Mucosa of stomach (tissue), 1 donor: ENCODE results near the gene FHL2.
A peak's percentile ranks its signal among the peaks of the same experiment; 100 is the strongest.
"Not testable (repeated sequence)": the region's sequence is repeated elsewhere in the genome, so short reads cannot be mapped to it uniquely, and the experiment has no call there.

Experiments
- H3K27me3 ChIP-seq: one replicate; pipeline ENCODE4 v1.7.0; 2013; ENCODE audit warnings: mild to moderate bottlenecking, low read length; ENCODE audit not compliant: control insufficient read depth, insufficient read depth
- H3K36me3 ChIP-seq: one replicate; pipeline ENCODE4 v1.7.0; 2013; ENCODE audit warnings: low read length; ENCODE audit not compliant: control insufficient read depth, insufficient read depth
- H3K4me1 ChIP-seq: one replicate; pipeline ENCODE4 v1.7.0; 2013; ENCODE audit warnings: mild to moderate bottlenecking, low read length; ENCODE audit not compliant: control insufficient read depth, insufficient read depth
- H3K4me3 ChIP-seq: one replicate; pipeline ENCODE4 v1.7.0; 2013; ENCODE audit warnings: low read length
- H3K9ac ChIP-seq: one replicate; pipeline ENCODE4 v1.7.0; 2013; ENCODE audit warnings: mild to moderate bottlenecking, low read length, moderate library complexity
- H3K9me3 ChIP-seq: one replicate; pipeline ENCODE4 v1.7.0; 2013; ENCODE audit warnings: mild to moderate bottlenecking, low read length, moderate library complexity; ENCODE audit not compliant: control insufficient read depth
- donor health status: Pancreatic carcinoma.

The FHL2 gene

DNA sequence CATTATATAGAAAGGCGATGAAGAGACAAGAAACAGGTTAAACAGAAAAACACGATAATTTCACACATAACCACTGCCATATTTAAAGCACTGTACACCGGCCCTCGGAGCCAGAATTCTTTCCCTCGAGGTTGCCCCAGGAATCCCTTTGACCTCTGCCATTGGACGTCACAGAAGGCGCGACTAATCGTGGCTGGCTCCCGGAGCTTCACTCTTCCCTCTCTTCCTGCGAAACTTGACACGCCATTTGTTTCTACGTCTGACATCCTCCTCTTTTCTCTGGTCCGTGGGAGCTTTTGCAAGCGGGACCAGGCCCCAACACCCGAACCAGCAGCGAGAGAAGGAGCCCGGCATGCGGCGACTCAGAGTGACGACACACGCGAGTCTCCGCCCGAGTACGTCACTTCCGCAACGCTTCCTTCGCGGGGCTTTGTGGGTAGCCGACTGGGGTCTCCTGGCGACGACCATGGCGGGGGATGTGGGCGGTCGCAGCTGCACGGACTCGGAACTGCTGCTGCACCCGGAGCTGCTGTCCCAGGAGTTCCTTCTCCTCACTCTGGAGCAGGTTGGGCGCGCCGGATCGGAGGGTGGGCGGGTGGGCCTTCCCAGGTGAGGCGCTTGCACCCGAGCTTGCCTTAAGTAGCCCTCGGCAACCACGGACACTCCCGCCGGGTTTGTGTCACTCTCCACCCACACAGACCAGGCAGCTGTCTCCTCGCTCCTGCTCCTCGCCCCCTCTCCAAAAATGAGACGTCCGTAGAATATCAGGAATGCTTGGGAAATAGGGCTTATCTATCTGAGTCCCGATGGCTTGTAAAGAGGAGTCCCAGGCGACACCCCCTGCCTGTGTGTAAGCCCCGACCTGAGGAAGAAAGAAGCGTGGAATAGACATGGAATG lies 61.5 kb downstream of the FHL2 start, which contains the start of gene C2orf49:
TSS of gene C2orf49 (plus strand) at position 419 of the 898 bp plus-strand sequence. CDS start at position 467, 48 bp downstream.
- Histone ChIP-seq H3K4me1 (peaks cover 4% of the 10 kb centered on the region), H3K4me3 (peak within 1 kb of the TSS; percentile 63), H3K9ac (peak within 1 kb of the TSS; percentile 89), H3K36me3 (no peaks in the 10 kb centered on the region), H3K9me3 (no peaks in the 10 kb centered on the region), H3K27me3 (no peaks in the 10 kb centered on the region)

DNA sequence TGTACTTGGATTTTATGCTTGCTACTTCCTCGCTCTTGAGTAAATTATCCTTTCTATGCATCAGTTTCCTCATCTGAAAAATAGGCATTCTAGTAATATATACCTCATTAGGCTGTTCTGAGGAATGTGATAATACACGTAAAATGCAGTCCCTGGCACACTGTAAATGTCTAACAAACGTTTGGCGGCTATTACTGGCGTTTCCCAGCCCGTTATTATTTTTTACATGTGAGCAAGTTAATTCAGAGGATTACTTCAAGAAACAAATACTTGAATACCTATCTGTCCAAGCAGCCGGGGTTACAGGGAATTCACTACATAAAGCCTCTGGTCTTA lies 62.1 kb downstream of the FHL2 start:
- Histone ChIP-seq H3K36me3 (no peaks in the 10 kb centered on the region), H3K9ac (peak overlapping the region; percentile 89), H3K4me1 (peaks cover 4% of the 10 kb centered on the region)

DNA sequence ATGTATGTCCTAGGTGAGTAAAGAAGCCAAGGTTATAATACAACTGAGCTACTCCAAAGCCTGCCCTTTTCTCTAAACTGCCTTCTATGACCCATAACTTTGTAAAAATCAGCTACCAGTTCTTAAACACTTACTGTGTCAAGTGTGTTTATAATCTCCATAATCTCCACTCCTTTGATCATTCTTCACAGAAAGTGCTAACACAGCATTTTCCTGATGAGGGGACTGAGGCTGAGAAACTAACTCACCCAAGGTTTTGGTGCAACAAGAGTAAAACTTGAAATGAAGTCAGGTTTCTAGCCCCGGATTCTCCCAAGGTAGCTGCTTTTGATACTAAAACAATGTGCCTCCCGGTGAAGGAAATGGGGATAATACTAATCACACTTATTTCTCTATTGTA lies 63.4 kb downstream of the FHL2 start:
- no peak overlapping the region for H3K9ac ChIP-seq
- no peaks in the 10 kb centered on the region for H3K9me3 ChIP-seq
- H3K4me1 ChIP-seq = peaks cover 8% of the 10 kb centered on the region
- no peaks in the 10 kb centered on the region for H3K36me3 ChIP-seq
- no peak overlapping the region for H3K4me3 ChIP-seq
- H3K27me3 ChIP-seq = no peaks in the 10 kb centered on the region

More for the DNA sequence above, 62.1 kb downstream of the FHL2 start:
- peak overlapping the region; percentile 52 for H3K4me3 ChIP-seq
- no peaks in the 10 kb centered on the region for H3K9me3 ChIP-seq
- H3K27me3 ChIP-seq = no peaks in the 10 kb centered on the region

DNA sequence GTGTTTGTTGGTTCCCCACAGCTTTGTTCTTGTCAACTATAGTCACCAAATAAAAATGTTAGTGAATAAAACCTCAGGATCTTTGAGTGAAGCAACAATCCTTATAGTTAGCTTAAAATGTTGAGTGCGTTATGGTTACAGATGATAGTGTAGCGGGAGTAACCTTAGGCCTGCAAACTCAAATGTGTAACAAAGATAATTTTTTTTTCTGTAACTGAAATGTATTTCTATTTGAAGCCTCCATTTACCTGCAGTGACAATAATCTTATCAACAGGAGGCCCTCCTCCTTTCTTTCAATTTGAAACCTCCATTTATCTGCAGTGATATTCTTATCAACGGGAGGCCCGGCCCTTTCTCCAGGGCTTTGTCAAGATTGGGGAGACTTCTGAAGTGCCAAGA lies 64.6 kb downstream of the FHL2 start:
- H3K27me3 ChIP-seq = no peaks in the 10 kb centered on the region
- no peaks in the 10 kb centered on the region for H3K9me3 ChIP-seq
- H3K4me3 ChIP-seq = no peak overlapping the region
- peaks cover 13% of the 10 kb centered on the region for H3K4me1 ChIP-seq
- no peak overlapping the region for H3K9ac ChIP-seq
- H3K36me3 ChIP-seq = no peaks in the 10 kb centered on the region

DNA sequence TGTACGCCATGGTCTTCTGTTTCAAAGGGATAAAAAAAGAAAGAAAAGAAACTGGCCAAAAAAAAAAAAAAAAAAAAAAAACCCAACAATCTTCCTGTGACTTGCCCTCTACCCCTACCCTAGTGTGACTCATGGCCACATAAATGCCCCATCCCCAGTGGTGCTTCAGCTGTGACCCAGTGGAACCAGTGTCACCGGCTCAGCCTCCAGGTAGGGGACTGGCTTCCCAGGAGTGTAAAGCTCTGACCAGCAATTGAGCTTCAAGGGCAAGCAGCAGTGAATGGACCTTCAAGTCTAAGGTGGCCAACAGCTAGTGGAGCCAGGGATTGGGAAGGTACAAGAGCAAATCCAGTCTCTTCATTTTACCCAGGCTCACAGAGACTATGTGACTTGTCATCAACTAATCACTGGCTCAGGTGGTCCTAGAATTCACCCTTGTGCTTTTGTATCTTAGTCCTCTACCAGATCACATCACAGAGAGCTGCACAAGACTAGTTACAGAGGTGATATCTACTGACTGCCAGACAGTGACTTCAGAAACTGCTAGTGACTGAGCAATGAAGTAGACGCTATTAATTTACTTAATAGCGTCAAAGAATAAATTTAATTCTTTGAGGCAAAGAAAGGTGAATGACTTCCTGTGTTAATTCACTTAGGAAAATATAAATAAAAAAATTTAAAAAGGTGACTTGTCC lies 68.0 kb downstream of the FHL2 start:
- H3K27me3 ChIP-seq = no peaks in the 10 kb centered on the region
- no peak overlapping the region for H3K4me3 ChIP-seq
- peaks cover 20% of the 10 kb centered on the region for H3K4me1 ChIP-seq
- H3K9me3 ChIP-seq = no peaks in the 10 kb centered on the region
- no peaks in the 10 kb centered on the region for H3K36me3 ChIP-seq
- peak overlapping the region; percentile 84 for H3K9ac ChIP-seq

DNA sequence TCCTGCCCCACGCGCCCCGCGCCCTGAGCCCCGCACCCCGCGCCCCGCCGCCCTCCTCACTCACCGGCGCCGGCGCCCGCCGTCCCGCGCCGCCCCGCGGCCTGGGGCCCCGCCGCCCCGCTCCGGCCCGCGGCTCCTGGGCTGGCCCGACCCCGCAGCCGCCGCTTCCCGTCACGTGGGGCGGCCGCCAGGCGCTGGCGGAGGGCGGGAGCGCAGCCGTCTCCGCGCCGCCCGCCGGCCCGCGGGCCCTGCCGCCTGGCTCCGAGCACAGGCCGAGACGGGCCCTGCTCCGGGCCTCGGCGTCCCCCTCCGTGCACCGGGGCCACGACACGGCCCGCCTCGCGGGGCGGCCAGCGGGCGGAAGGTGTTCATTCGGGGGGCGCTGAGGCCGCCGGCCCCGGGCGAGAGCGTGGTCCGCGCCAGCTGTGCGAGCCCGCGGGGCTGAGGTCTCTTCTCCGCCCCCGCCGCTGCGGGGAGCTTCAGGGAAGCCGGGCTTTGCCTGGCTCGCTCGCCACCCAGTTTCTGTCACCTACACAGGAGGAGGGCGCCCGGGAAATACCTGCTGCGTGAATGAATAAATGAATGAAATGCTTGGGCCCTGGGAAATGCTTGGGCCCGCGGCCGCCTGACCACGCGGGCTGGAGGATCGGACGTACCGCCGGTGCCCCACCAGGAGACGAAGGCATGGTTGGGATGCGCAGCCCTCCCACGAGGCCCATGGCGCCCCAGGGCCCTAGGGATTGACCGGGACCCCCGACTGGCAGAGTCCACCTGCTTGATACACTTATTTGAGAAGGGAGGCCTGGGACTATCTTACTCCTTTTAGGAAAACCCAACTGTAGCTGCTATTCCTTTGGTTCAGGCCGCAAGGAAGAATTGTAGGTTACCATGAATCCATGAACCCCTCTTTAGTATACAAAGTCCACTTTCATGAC lies 69.0 kb downstream of the FHL2 start, which contains the start of gene TGFBRAP1:
TSS of gene TGFBRAP1 (minus strand) at position 175 of the 935 bp plus-strand sequence. CDS start 21,434 bp downstream, outside the sequence.
- Histone ChIP-seq H3K4me3 (peak within 1 kb of the TSS; percentile 68), H3K27me3 (no peaks in the 10 kb centered on the region), H3K4me1 (peaks cover 20% of the 10 kb centered on the region), H3K36me3 (no peaks in the 10 kb centered on the region), H3K9ac (peak within 1 kb of the TSS; percentile 84), H3K9me3 (no peaks in the 10 kb centered on the region)

DNA sequence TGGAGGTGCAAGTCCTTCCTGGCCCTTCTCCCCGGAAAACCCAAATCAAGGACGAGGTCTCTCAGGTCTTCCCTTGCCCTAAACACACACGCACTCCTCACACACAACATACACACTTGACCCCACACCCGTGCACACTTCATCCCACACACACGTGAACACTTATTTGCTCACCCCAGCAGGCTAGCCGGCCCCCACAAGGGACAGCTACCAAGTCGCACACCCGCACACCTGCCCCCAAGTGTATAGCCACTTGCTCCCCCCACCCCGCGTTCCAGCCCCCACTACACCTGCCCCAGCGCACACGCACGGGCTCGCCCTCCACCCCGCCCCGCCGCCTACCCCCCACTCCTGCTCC lies 69.7 kb downstream of the FHL2 start:
- H3K9ac ChIP-seq = peak overlapping the region; percentile 68
- no peaks in the 10 kb centered on the region for H3K9me3 ChIP-seq
- H3K27me3 ChIP-seq = no peaks in the 10 kb centered on the region
- peaks cover 20% of the 10 kb centered on the region for H3K4me1 ChIP-seq
- peak overlapping the region; percentile 68 for H3K4me3 ChIP-seq
- no peaks in the 10 kb centered on the region for H3K36me3 ChIP-seq

DNA sequence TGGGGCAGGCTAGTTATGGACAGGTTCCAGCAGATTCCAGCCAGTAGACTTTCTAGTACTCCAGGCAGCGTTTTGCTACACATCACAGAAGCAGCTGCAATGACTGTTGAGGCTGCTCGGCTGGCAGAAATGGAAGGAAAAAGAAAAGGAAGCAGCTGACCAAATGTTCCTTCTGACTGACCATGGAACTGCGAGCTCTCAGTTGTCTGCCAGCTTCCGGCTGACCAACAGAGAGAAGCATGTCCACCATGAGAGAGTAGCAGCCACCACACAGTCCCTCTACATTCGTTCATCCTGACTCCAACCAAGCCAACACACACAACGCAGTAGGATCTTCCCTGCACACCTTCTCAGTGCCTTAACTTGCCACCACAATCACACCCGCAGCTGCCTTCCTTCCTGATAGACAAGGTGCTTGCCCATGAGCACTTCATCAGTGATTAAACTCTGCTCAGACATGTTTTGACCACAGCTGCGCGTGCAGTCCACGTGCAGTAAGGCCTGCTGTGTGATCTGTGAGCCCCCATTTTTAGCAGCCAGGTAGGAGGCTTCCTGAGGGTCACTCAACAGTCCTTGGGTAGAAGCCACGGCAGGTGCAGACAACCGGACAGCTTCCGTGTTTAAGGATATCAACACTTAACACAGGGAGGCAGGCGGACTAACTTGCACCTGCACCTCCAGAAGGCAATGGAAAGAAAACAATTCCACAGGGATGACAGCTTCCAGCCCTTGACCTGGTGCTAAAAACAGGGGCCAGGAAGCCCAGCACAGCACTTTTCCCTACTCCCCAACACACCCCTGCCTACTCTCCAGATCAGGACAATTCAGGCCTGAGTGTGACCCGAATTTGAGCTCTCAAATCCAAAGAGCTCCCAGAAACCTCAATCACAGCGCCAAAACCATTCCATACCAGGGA lies 70.3 kb downstream of the FHL2 start:
- Histone ChIP-seq H3K4me3 (peak overlapping the region; percentile 68), H3K27me3 (no peaks in the 10 kb centered on the region), H3K4me1 (peaks cover 20% of the 10 kb centered on the region), H3K9ac (peak overlapping the region; percentile 68), H3K9me3 (no peaks in the 10 kb centered on the region), H3K36me3 (no peaks in the 10 kb centered on the region)

DNA sequence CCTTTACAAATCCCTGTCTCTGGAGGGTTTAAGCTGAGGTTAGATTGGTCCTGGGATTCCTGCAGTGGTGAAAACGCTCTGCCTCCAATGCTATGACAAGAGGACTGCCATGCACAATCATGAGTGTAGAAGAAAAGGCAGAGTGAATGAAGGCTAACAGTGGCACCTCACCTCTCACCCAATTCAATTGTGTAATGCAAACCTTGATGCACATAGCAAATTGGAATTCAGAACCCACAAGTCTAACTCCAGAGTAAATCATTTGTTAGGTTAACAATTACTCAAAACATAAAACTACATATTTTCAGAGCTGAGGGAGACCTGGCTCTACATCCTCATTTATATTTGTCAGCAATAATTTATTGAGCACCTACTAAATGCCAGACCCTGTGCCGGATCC lies 71.2 kb downstream of the FHL2 start:
- Histone ChIP-seq H3K4me1 (peaks cover 20% of the 10 kb centered on the region), H3K9me3 (no peaks in the 10 kb centered on the region), H3K9ac (no peak overlapping the region), H3K27me3 (no peaks in the 10 kb centered on the region), H3K4me3 (no peak overlapping the region), H3K36me3 (no peaks in the 10 kb centered on the region)

DNA sequence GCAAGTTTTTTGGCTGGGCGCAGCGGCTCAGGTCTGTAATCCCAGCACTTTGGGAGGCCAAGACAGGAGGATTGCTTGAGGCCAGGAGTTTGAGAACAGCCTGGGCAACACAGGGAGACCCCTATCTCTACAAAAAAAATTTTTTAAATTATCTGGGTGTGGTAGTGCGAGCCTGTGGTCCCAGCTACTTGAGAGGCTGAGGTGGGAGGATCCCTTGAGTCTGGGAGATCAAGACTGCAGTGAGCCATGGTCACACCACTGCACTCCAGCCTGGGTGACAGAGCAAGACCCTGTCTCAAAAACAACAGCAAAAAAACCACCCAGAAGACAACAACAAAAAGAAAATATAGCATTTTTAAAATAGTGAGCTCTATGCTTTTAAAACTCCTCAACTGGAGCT lies 71.6 kb downstream of the FHL2 start:
- H3K9ac ChIP-seq, H3K36me3 ChIP-seq, H3K27me3 ChIP-seq, H3K4me3 ChIP-seq, H3K9me3 ChIP-seq: not testable (repeated sequence)
- H3K4me1 ChIP-seq = peaks cover 20% of the 10 kb centered on the region

DNA sequence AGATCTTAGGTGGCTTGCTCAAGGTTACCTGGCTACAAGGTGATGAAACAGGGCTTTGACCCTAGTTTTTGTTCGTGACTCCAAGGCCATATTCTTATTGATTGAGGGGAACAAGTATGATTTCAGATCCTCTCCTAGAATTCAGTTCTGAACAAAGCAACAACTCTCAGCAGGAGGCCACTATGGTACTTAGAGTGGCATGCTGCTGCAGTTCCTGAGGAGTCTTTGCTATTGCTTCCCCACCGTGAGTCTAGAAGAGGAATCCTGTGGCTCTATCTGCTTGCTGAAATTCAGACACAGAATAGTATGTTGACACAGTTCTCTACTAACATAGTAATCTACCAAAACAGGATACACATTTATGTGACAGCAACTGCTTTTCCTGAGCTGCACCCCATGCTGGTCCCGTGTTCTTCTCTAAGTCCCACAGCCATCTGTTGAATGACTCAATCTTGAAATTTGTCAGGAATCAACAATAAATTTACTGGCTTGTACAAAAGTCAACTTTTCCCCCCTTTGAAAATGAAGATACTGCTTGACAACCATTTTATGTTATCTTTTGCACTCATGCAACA lies 73.4 kb downstream of the FHL2 start:
- no peaks in the 10 kb centered on the region for H3K27me3 ChIP-seq
- no peak overlapping the region for H3K4me3 ChIP-seq
- no peaks in the 10 kb centered on the region for H3K9me3 ChIP-seq
- H3K4me1 ChIP-seq = peaks cover 16% of the 10 kb centered on the region
- no peak overlapping the region for H3K9ac ChIP-seq
- H3K36me3 ChIP-seq = no peaks in the 10 kb centered on the region
